EL (cell line): Measurements from ENCODE around the gene FLT1.

ENCODE experiments used
- DNase-seq: peaks from one replicate; pipeline ENCODE4 v3.0.0-alpha.2; 2016

Gene FLT1

GRCh38 chr13:28457521-28457920 is 37.4 kb downstream of the FLT1 start:
- DNase-seq, result no peak

DNA sequence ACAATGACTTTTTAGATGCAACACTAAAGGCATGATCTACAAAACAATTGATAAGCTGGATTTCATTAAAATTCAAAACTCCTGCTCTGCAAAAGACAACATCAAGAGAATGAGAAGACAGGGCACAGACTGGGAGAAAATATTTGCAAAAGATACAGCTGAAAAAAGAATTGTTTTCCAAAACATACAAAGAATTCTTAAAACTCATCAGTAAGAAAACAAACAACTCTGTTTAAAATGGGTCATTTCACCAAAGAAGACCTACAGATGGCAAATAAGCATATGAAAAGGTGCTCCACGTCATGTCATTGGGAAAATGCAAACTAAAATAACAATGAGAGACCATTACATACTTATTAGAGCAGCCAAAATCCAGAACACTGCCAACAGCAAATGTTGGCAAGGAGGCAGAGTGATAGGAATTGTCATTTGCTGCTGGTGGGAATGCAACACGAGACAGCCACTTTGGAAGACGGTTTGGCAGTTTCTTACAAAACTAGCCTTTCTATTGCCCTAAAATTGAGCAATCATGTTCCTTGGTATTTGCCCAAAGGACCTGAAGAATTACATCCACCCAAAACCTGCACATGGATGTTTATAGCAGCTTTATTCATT is 39.2 kb downstream of the FLT1 start:
- no peak for DNase-seq

DNA sequence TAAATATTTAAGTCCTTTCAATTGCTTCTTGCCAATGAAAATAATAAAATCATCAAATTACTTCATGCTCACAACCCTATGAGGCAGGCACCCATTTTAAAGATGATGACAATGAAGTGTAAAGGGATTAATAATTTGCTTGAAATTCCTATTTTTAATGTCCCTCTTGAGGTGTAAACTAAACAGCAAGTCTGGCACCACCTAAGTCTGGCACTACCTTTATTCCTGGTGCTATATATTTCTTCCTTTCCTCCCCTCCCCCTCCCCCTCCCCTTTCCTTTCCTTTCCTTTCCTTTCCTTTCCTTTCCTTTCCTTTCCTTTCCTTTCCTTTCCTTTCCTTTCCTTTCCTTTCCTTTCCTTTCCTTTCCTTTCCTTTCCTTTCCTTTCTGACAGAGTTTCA is 42.2 kb downstream of the FLT1 start:
- no peak for DNase-seq

GRCh38 chr13:28451482-28452217 is 43.3 kb downstream of the FLT1 start:
- DNase-seq, result no peak

GRCh38 chr13:28449826-28450773 is 44.8 kb downstream of the FLT1 start:
- peak; percentile 34 for DNase-seq

DNA sequence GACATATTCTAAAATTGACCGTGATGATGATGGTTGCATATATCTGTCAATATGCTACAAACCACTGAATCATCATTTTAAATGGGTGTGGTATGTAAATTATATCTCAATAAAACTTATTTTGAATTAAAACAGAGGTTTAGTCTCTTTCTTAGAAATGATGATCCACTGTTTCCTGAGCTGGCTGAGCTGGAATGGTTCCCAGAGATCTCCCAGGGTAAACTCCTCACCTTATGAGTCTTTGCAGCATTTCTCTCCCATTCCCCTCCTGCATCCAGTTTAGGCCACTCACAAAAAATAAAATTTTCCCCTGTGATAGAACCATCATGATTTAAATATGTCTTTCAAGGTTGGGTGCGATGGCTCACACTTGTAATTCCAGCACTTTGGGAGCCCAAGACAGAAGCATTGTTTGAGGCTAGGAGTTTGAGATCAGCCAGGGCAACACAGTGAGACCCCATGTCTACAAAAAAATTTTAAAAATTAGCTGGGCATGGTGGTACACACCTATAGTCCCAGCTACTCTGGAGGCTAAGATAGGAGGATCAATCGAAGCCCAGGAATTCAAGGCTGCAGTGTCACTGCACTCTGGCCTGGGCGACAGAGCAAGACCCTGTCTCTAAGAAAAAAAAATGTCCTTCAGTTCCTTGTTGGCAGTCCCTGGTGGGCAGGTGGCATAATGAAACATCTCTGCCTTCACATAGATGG is 46.1 kb downstream of the FLT1 start:
- DNase-seq, result no peak

- DNase-seq, result no peak
Measured at GRCh38 chr13:28447989-28448388, 46.9 kb downstream of the FLT1 start.

GRCh38 chr13:28447206-28447605 is 47.7 kb downstream of the FLT1 start:
- no peak for DNase-seq

GRCh38 chr13:28442839-28443238 is 52.1 kb downstream of the FLT1 start:
- DNase-seq, result no peak

- DNase-seq, result no peak
Measured at GRCh38 chr13:28441529-28441928, 53.4 kb downstream of the FLT1 start.

DNA sequence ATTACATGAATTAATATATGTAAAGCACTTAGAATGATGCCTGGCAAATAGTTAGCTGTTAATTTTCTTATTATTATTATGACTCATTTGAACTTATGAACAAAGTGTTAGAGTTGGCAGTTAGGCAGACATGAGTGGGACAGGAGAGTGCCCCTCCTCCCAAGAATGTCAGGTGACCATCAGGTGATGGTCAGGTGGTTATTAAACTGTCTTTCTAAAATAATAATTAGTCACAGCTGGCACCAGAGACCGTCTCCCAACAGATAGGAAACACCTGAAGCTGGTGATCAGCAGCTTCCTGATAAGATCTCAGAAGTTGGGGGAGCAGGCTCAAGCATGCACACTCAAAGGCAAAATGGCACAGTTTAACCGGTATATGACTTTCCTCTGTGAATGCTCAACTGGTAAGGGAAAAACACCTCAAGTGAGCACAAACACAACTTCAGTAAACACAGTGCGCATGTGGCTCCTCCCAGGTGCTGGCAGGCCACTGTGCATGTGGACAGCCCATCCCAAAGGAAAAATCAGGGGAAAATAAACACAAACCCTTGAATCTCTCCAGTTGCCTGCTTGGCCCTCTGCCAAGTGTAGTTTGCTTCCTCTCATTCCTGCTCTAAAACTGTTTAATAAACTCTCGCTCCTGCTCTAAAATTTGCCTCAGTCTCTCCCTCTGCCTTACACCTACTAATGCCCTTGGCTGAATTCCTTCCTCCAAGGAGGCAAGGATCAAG is 54.0 kb downstream of the FLT1 start:
- DNase-seq, result no peak

- DNase-seq, result no peak
Measured at GRCh38 chr13:28438598-28439334, 56.2 kb downstream of the FLT1 start.

- DNase-seq, result no peak
Measured at GRCh38 chr13:28438067-28438466, 56.9 kb downstream of the FLT1 start.

GRCh38 chr13:28435917-28436316 is 59.0 kb downstream of the FLT1 start:
- no peak for DNase-seq

DNA sequence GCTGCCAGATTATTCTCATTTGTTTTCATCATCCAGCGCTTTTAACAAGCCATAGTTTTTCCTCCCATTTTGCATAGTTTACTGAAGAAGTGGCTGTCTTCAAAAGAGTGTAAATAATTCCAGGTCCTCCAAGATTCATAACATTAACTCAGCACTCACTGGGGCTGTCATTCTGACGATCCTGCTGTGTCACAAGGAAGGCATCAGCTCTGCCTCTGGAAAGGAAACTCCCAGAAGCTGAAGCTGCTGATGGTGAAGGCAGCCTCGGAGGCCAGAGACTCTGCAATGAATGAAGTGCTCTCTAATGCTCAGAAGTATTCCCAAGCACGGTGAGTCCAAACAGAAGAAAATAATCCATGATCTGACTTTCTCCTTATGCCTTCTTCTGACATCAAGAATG is 60.0 kb downstream of the FLT1 start:
- DNase-seq, result no peak

GRCh38 chr13:28432816-28433560 is 61.9 kb downstream of the FLT1 start:
- no peak for DNase-seq

GRCh38 chr13:28429685-28430290 is 65.1 kb downstream of the FLT1 start:
- DNase-seq, result no peak

- no peak for DNase-seq
Measured at GRCh38 chr13:28429096-28429495, 65.8 kb downstream of the FLT1 start.

- no peak for DNase-seq
Measured at GRCh38 chr13:28426381-28426780, 68.5 kb downstream of the FLT1 start.

DNA sequence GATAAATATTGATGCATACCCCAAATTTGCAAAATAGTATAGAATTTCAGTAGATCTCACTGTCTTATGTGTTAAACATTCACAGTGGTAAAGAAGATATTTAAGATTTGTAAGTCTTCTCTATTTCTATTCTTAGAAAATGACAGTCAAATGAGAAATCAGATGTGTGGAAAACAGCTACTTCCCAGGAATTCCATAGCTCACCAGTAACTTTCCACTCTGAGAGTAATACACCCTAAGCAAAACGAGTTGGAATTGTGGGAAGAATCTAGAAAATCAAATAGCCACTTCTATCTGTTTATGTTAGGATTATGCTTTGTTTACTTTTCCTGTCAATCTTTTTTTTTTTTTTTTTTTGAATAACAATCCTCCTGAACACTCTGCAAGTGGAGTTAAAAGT is 69.1 kb downstream of the FLT1 start:
- no peak for DNase-seq
